Keratinocyte (primary cell): Measurements from ENCODE around the gene FHIT. TPM values are rescaled to one million over a fixed set of nuclear protein-coding genes. Genes with fewer than 3 reads are reported as not detected.
A peak's percentile ranks its signal among the peaks of the same experiment; 100 is the strongest.

Experiments
- DNase-seq: peaks from one replicate; pipeline ENCODE4 v3.0.0-alpha.2; 2011; ENCODE audit warnings: low read depth, missing footprints, low spot score
- FAIRE-seq: peaks from 2 replicates; lab custom pipeline; 2011; peaks lifted over from hg19 to GRCh38; lab: Jason Lieb, UNC
- H2AFZ ChIP-seq: 2 replicates; pipeline ENCODE4 v1.6.0; 2012; ENCODE audit warnings: low read length, control low read depth, inconsistent platforms; ENCODE audit not compliant: control insufficient read depth
- H3K27ac ChIP-seq: 2 replicates; pipeline ENCODE4 v1.5.1; 2011; ENCODE audit warnings: low read length; ENCODE audit not compliant: control insufficient read depth, insufficient read depth
- H3K27me3 ChIP-seq: 3 replicates; pipeline ENCODE4 v1.6.0; 2011; ENCODE audit warnings: low read length; ENCODE audit not compliant: control insufficient read depth, insufficient read depth; ENCODE audit errors: extremely low read depth
- H3K36me3 ChIP-seq, 2 experiments: 2 replicates in 1 of 2; 3 replicates in 1 of 2; pipeline ENCODE4 v1.5.1; 2011; ENCODE audit warnings: low read length in 2 of 2, mild to moderate bottlenecking in 1 of 2; ENCODE audit not compliant: control insufficient read depth in 2 of 2, insufficient read depth in 2 of 2; ENCODE audit errors: extremely low read depth in 1 of 2
- H3K4me1 ChIP-seq: 3 replicates; pipeline ENCODE4 v1.5.1; 2011; ENCODE audit warnings: low read length; ENCODE audit not compliant: control insufficient read depth, insufficient read depth; ENCODE audit errors: extremely low read depth
- H3K4me2 ChIP-seq: 3 replicates; pipeline ENCODE4 v1.6.0; 2011; ENCODE audit warnings: low read depth, low read length; ENCODE audit not compliant: control insufficient read depth, insufficient read depth; ENCODE audit errors: extremely low read depth
- H3K4me3 ChIP-seq, 3 experiments: fragments of 200-600 bp in 1 of 3; sonication (generic) in 1 of 3; 2 replicates in 2 of 3; 3 replicates in 1 of 3; pipeline ENCODE4 v1.5.1; 2011 to 2016; ENCODE audit warnings: low read length in 3 of 3, mild to moderate bottlenecking in 3 of 3, control low read depth in 2 of 3, inconsistent platforms in 1 of 3, low read depth in 1 of 3, mixed read lengths in 1 of 3, mixed run types in 1 of 3, moderate library complexity in 1 of 3; ENCODE audit not compliant: control insufficient read depth in 2 of 3, insufficient read depth in 2 of 3; ENCODE audit errors: extremely low read depth in 1 of 3
- H3K79me2 ChIP-seq: 2 replicates; pipeline ENCODE4 v1.6.0; 2012; ENCODE audit warnings: low read length; ENCODE audit not compliant: control insufficient read depth, insufficient read depth
- H3K9ac ChIP-seq: 3 replicates; pipeline ENCODE4 v1.6.0; 2011; ENCODE audit warnings: low read length; ENCODE audit not compliant: control insufficient read depth, insufficient read depth; ENCODE audit errors: extremely low read depth
- H3K9me1 ChIP-seq: 3 replicates; pipeline ENCODE4 v1.6.0; 2011; ENCODE audit warnings: low read length; ENCODE audit not compliant: control insufficient read depth, insufficient read depth; ENCODE audit errors: extremely low read depth
- H3K9me3 ChIP-seq: 2 replicates; pipeline ENCODE4 v1.5.1; 2012; ENCODE audit warnings: low read depth, low read length; ENCODE audit not compliant: control insufficient read depth
- H4K20me1 ChIP-seq: 3 replicates; pipeline ENCODE4 v1.6.0; 2011; ENCODE audit warnings: low read length; ENCODE audit not compliant: control insufficient read depth, insufficient read depth; ENCODE audit errors: extremely low read depth
- CTCF ChIP-seq, 3 experiments: IDR thresholded peaks in 1 of 3; conservative IDR thresholded peaks in 1 of 3; optimal IDR thresholded peaks in 1 of 3; 2 replicates in 2 of 3; 3 replicates in 1 of 3; pipeline versions ENCODE3 to v1.5.1; 2011; ENCODE audit warnings: low read length in 3 of 3, mild to moderate bottlenecking in 3 of 3, moderate library complexity in 2 of 3, control low read depth in 1 of 3, inconsistent platforms in 1 of 3; ENCODE audit not compliant: insufficient read depth in 2 of 3; ENCODE audit errors: extremely low read depth in 1 of 3
- EZH2 ChIP-seq: IDR thresholded peaks from one replicate; pipeline ENCODE4 v1.6.1; 2012; ENCODE audit warnings: inconsistent platforms, mild to moderate bottlenecking, low read length, moderate library complexity
- dilution Hi-C: fragments of 300-500 bp; cut with MboI; formaldehyde crosslinking; loops from one replicate; pipeline ENCODE4 v1.7.0; 2020; ENCODE audit warnings: low sequenced_read_pairs; ENCODE audit not compliant: extremely low pct_ligation_motif_present
- polyA plus RNA-seq, 5 experiments: library from polyadenylated mRNA; depleted of rRNA in 3 of 5; stranded (reverse) in 3 of 5; stranded (forward) in 1 of 5; unstranded in 1 of 5; fragments of >200 nt; gene quantifications; 1 replicate in 1 of 5; 2 replicates in 3 of 5; 3 replicates in 1 of 5; pipeline versions ENCODE4 v1.2.1 to v1.2.3, GENCODE V29; 2011 to 2012; ENCODE audit warnings: missing spikeins in 2 of 5, low read depth in 1 of 5, low replicate concordance in 1 of 5

The FHIT gene
- polyA plus RNA-seq, 1 donor (not counting 4 experiments of a cell fraction or from before 2014, with no cell fraction given) = 2.2 TPM

GRCh38 chr3:60579734-60580133, 671.5 kb downstream of the FHIT start:
- peak; percentile 59 for DNase-seq
- H3K27ac ChIP-seq = peak overlapping the region; percentile 46
- peak; percentile 74 for FAIRE-seq

GRCh38 chr3:60578936-60579335, 672.3 kb downstream of the FHIT start:
- DNase-seq = peak; percentile 44
- Histone ChIP-seq H3K79me2 (no peaks in the 10 kb centered on the region), H2AFZ (no peak overlapping the region), H3K4me2 (no peak overlapping the region), H3K4me3 (no peak overlapping the region), H3K9ac (no peak overlapping the region), H3K9me1 (no peaks in the 10 kb centered on the region), H3K36me3 (no peaks in the 10 kb centered on the region), H3K9me3 (no peaks in the 10 kb centered on the region), H4K20me1 (no peaks in the 10 kb centered on the region), H3K27ac (no peak overlapping the region), H3K4me1 (peaks cover 8% of the 10 kb centered on the region), H3K27me3 (no peaks in the 10 kb centered on the region)
- dilution Hi-C loops = no loop called here
- FAIRE-seq = peak; percentile 71
- TF ChIP-seq CTCF (optimal IDR thresholded peaks at IDR 0.05 in 1 of 3, IDR thresholded peaks at IDR 0.05 in 1 of 3, conservative IDR thresholded peaks at IDR 0.05 in 1 of 3; ENCODE audit: extremely low read depth in 1 of 3, insufficient read depth in 2 of 3, low read length in 3 of 3) (no peak), EZH2 (no peak)

More at GRCh38 chr3:60579734-60580133, 671.5 kb downstream of the FHIT start:
- dilution Hi-C loops = no loop called here
- no peak overlapping the region for H3K4me3 ChIP-seq
- TF ChIP-seq CTCF (optimal IDR thresholded peaks at IDR 0.05 in 1 of 3, IDR thresholded peaks at IDR 0.05 in 1 of 3, conservative IDR thresholded peaks at IDR 0.05 in 1 of 3; ENCODE audit: extremely low read depth in 1 of 3, insufficient read depth in 2 of 3, low read length in 3 of 3) = no peak
- no peak for TF ChIP-seq EZH2
- H3K27me3 ChIP-seq = no peaks in the 10 kb centered on the region
- H3K4me1 ChIP-seq = peaks cover 7% of the 10 kb centered on the region
- H3K9ac ChIP-seq = no peak overlapping the region
- H3K9me1 ChIP-seq = no peaks in the 10 kb centered on the region
- peak overlapping the region; percentile 47 for H3K4me2 ChIP-seq
- no peaks in the 10 kb centered on the region for H3K79me2 ChIP-seq
- H3K9me3 ChIP-seq = no peaks in the 10 kb centered on the region
- no peaks in the 10 kb centered on the region for H3K36me3 ChIP-seq
- H4K20me1 ChIP-seq = no peaks in the 10 kb centered on the region
- H2AFZ ChIP-seq = no peak overlapping the region
